A549 treated with Hydrocortisone at 1 μM for 4 hours (cell line): ENCODE data around the gene KRTAP6-1. TPM values are rescaled to one million over a fixed set of nuclear protein-coding genes. Genes with fewer than 3 reads are reported as not detected.

Experiments
- total RNA-seq: library from RNA; stranded (reverse); fragments of 200-300 nt; extraction: Qiagen RNA extraction; gene quantifications from 5 replicates; pipeline ENCODE4 v1.2.3, GENCODE V29; 2022

Gene KRTAP6-1
- total RNA-seq: not detected in 5 replicates

GRCh38 chr21:30613836-30614235, at the start of gene KRTAP6-1:
KRTAP6-1 (minus strand) TSS chr21:30613930; CDS start chr21:30613904, 26 bp downstream.

GRCh38 chr21:30642564-30642963, 28.8 kb upstream of the KRTAP6-1 start, which contains the start of gene KRTAP20-3:
KRTAP20-3 (plus strand) TSS chr21:30642864.

GRCh38 chr21:30634906-30635305, 21.2 kb upstream of the KRTAP6-1 start, which contains the start of gene KRTAP20-2:
KRTAP20-2 (plus strand) TSS chr21:30635206; CDS start chr21:30635264, 58 bp downstream.

GRCh38 chr21:30620522-30620921, 6.8 kb upstream of the KRTAP6-1 start, which contains the start of gene KRTAP20-4:
KRTAP20-4 (plus strand) TSS chr21:30620627.

GRCh38 chr21:30616125-30616524, 2.4 kb upstream of the KRTAP6-1 start, which contains the start of gene KRTAP20-1:
KRTAP20-1 (plus strand) TSS chr21:30616425; CDS start chr21:30616455, 30 bp downstream.

GRCh38 chr21:30600787-30601186, 12.9 kb downstream of the KRTAP6-1 start, which contains the start of gene KRTAP22-1:
KRTAP22-1 (plus strand) TSS chr21:30601087.

GRCh38 chr21:30598802-30599201, 14.9 kb downstream of the KRTAP6-1 start, which contains the start of gene KRTAP6-2:
KRTAP6-2 (minus strand) TSS chr21:30598902; CDS start chr21:30598874, 28 bp downstream.

GRCh38 chr21:30592140-30592539, 21.6 kb downstream of the KRTAP6-1 start, which contains the start of gene KRTAP6-3:
KRTAP6-3 (plus strand) TSS chr21:30592440; CDS start chr21:30592446, 6 bp downstream.

GRCh38 chr21:30590297-30590696, 23.4 kb downstream of the KRTAP6-1 start, which contains the start of gene KRTAP22-2:
KRTAP22-2 (minus strand) TSS chr21:30590397.

Other genes starting within 250 kb of the KRTAP6-1 start
- gene KRTAP13-2, start 241.7 kb downstream of the KRTAP6-1 start, total RNA-seq: not detected in 5 replicates
- not detected in 5 replicates for gene KRTAP13-1, start 217.9 kb downstream of the KRTAP6-1 start, total RNA-seq
- gene KRTAP13-3, start 188.0 kb downstream of the KRTAP6-1 start, total RNA-seq: not detected in 5 replicates
- not detected in 5 replicates for gene KRTAP13-4, start 183.7 kb downstream of the KRTAP6-1 start, total RNA-seq
- gene KRTAP15-1, start 173.7 kb downstream of the KRTAP6-1 start, total RNA-seq: not detected in 5 replicates
- gene KRTAP19-1, start 133.6 kb downstream of the KRTAP6-1 start, total RNA-seq: not detected in 5 replicates
- not detected in 5 replicates for gene KRTAP19-2, start 126.5 kb downstream of the KRTAP6-1 start, total RNA-seq
- not detected in 5 replicates for gene KRTAP19-3, start 121.9 kb downstream of the KRTAP6-1 start, total RNA-seq
- not detected in 5 replicates for gene KRTAP19-4, start 116.8 kb downstream of the KRTAP6-1 start, total RNA-seq
- not detected in 5 replicates for gene KRTAP19-5, start 111.8 kb downstream of the KRTAP6-1 start, total RNA-seq
- not detected in 5 replicates for gene KRTAP19-6, start 72.1 kb downstream of the KRTAP6-1 start, total RNA-seq
- not detected in 5 replicates for gene KRTAP19-7, start 52.6 kb downstream of the KRTAP6-1 start, total RNA-seq
- gene KRTAP22-2, start 23.5 kb downstream of the KRTAP6-1 start, total RNA-seq: not detected in 5 replicates
- not detected in 5 replicates for gene KRTAP6-3, start 21.5 kb downstream of the KRTAP6-1 start, total RNA-seq
- not detected in 5 replicates for gene KRTAP6-2, start 15.0 kb downstream of the KRTAP6-1 start, total RNA-seq
- gene KRTAP22-1, start 12.8 kb downstream of the KRTAP6-1 start, total RNA-seq: not detected in 5 replicates
- not detected in 5 replicates for gene KRTAP20-1, start 2.5 kb upstream of the KRTAP6-1 start, total RNA-seq
- gene KRTAP20-4, start 6.7 kb upstream of the KRTAP6-1 start, total RNA-seq: not detected in 5 replicates
- gene KRTAP20-2, start 21.3 kb upstream of the KRTAP6-1 start, total RNA-seq: not detected in 5 replicates
- gene KRTAP20-3, start 28.9 kb upstream of the KRTAP6-1 start, total RNA-seq: not detected in 5 replicates
- gene KRTAP21-3, start 104.8 kb upstream of the KRTAP6-1 start, total RNA-seq: not detected in 5 replicates
- not detected in 5 replicates for gene KRTAP21-2, start 133.3 kb upstream of the KRTAP6-1 start, total RNA-seq
- gene KRTAP21-1, start 141.5 kb upstream of the KRTAP6-1 start, total RNA-seq: not detected in 5 replicates
- gene KRTAP8-1, start 199.3 kb upstream of the KRTAP6-1 start, total RNA-seq: not detected in 5 replicates
- not detected in 5 replicates for gene KRTAP7-1, start 215.8 kb upstream of the KRTAP6-1 start, total RNA-seq